Muscle of leg (tissue), 16 donors: ENCODE data around the gene LRRC45. TPM values are rescaled to one million over a fixed set of nuclear protein-coding genes. Genes with fewer than 3 reads are reported as not detected.
A peak's percentile ranks its signal among the peaks of the same experiment; 100 is the strongest.
"Not testable (repeated sequence)": the region's sequence is repeated elsewhere in the genome, so short reads cannot be mapped to it uniquely, and the experiment has no call there.

ENCODE experiments used
- DNase-seq: peaks from one replicate; pipeline ENCODE4 v3.0.0; 2013
- H3K27ac ChIP-seq: one replicate; pipeline ENCODE4 v1.5.1; 2013; ENCODE audit warnings: mild to moderate bottlenecking, low read length, control low read depth
- H3K27me3 ChIP-seq: one replicate; pipeline ENCODE4 v1.6.1; 2013; ENCODE audit warnings: low read length; ENCODE audit not compliant: control insufficient read depth, insufficient read depth
- H3K36me3 ChIP-seq: one replicate; pipeline ENCODE4 v1.6.1; 2013; ENCODE audit warnings: low read length; ENCODE audit not compliant: control insufficient read depth, insufficient read depth
- H3K4me1 ChIP-seq: one replicate; pipeline ENCODE4 v1.6.1; 2013; ENCODE audit warnings: low read length; ENCODE audit not compliant: control insufficient read depth, insufficient read depth
- H3K4me3 ChIP-seq: one replicate; pipeline ENCODE4 v1.5.1; 2013; ENCODE audit warnings: low read length, control low read depth
- H3K9me3 ChIP-seq: replicated peaks from 2 replicates; pipeline ENCODE4 v1.6.1; 2013; ENCODE audit warnings: low read depth, low read length; ENCODE audit not compliant: control insufficient read depth
- WGBS: methylation state at CpG from one replicate; pipeline ENCODE4 v1.1.5; 2013; ENCODE audit warnings: missing lambda C conversion rate; ENCODE audit not compliant: insufficient coverage; 5-methylcytosine and 5-hydroxymethylcytosine counted together
- long read RNA-seq, 11 donors: transcript quantifications; one replicate each; lab custom pipeline, GENCODE V29; 2026
- polyA plus RNA-seq, 8 donors: library from polyadenylated mRNA; unstranded; fragments of 120-200 nt; gene quantifications; one replicate each; pipeline versions ENCODE4 v1.2.1 to v1.2.3, GENCODE V29; 2013; ENCODE audit warnings: inconsistent platforms in 1 of 8, low replicate concordance in 1 of 8; ENCODE audit not compliant: insufficient read length in 8 of 8, insufficient read depth in 1 of 8
- total RNA-seq: library from RNA; stranded (reverse); fragments of 120-200 nt; gene quantifications from one replicate; pipeline ENCODE4 v1.2.4, GENCODE V29; 2013

The LRRC45 gene
- total RNA-seq (9.1 TPM), polyA plus RNA-seq (10 to 100 TPM in 4 of 8 donors, 1 to 10 TPM in 4; 8.4 to 12.3 (median 10.3) TPM)
- long read RNA-seq, donor 1, result 0 reads
- long read RNA-seq, donor 2, result 0 reads
- long read RNA-seq, donor 3, result 0 reads
- long read RNA-seq, donor 4, partial matches to known transcripts, result 0 of 2 reads
- long read RNA-seq, donor 4, other reads (novel, unspliced or antisense), result 0 of 2 reads
- long read RNA-seq, donor 5, partial matches to known transcripts, result 0 of 3 reads
- long read RNA-seq, donor 5, other reads (novel, unspliced or antisense), result 0 of 3 reads
- long read RNA-seq, donor 6, partial matches to known transcripts, result 0 of 2 reads
- long read RNA-seq, donor 6, other reads (novel, unspliced or antisense), result 0 of 2 reads
- long read RNA-seq, donor 7, partial matches to known transcripts, result 0 of 1 reads
- long read RNA-seq, donor 7, other reads (novel, unspliced or antisense), result 0 of 1 reads
- long read RNA-seq, donor 8, result 0 reads
- long read RNA-seq, donor 9, result 0 reads
- long read RNA-seq, donor 10, result 0 reads
- long read RNA-seq, donor 11, result 0 reads

GRCh38 chr17:82022981-82023446 lies at the start of gene LRRC45:
LRRC45 (plus strand) TSS chr17:82023305; CDS start chr17:82023644, 339 bp downstream.
- Histone ChIP-seq H3K27ac (peak within 1 kb of the TSS; percentile 57), H3K4me1 (peaks cover 37% of the 10 kb centered on the region), H3K4me3 (peak within 1 kb of the TSS; percentile 93), H3K27me3 (no peaks in the 10 kb centered on the region), H3K9me3 (no peaks in the 10 kb centered on the region), H3K36me3 (peaks cover 13% of the 10 kb centered on the region)
- peak; percentile 100 for DNase-seq
- 0% methylated on average over 42 of the region's 42 CpGs for whole genome bisulfite sequencing

- no peak for DNase-seq
- Histone ChIP-seq H3K36me3 (no peaks in the 10 kb centered on the region), H3K27ac (no peak overlapping the region), H3K27me3 (peaks cover 5% of the 10 kb centered on the region), H3K4me3 (no peak overlapping the region), H3K9me3 (peaks cover 3% of the 10 kb centered on the region), H3K4me1 (peaks cover 24% of the 10 kb centered on the region)
Measured at GRCh38 chr17:81973432-81973831, 49.7 kb upstream of the LRRC45 start.

- Histone ChIP-seq H3K36me3 (peaks cover 18% of the 10 kb centered on the region), H3K4me1 (peaks cover 19% of the 10 kb centered on the region), H3K4me3 (peak overlapping the region; percentile 82), H3K27me3 (peaks cover 4% of the 10 kb centered on the region), H3K9me3 (peaks cover 3% of the 10 kb centered on the region), H3K27ac (peak overlapping the region; percentile 75)
- 16% methylated on average over 20 of the region's 30 CpGs for WGBS
- no peak for DNase-seq
Measured at GRCh38 chr17:81976332-81977210, 46.5 kb upstream of the LRRC45 start.

- WGBS, result under 1% methylated on average over 76 of the region's 76 CpGs
- peaks cover 19% of the 10 kb centered on the region for H3K4me1 ChIP-seq
- H3K4me3 ChIP-seq, result peak within 1 kb of the TSS; percentile 82
- peaks cover 3% of the 10 kb centered on the region for H3K9me3 ChIP-seq
- DNase-seq, result peak; percentile 96
- H3K36me3 ChIP-seq, result peaks cover 18% of the 10 kb centered on the region
- peaks cover 4% of the 10 kb centered on the region for H3K27me3 ChIP-seq
- peak within 1 kb of the TSS; percentile 81 for H3K27ac ChIP-seq
Measured at GRCh38 chr17:81977211-81977808, 45.8 kb upstream of the LRRC45 start, which contains the start of gene ASPSCR1. ASPSCR1 (plus strand) TSS chr17:81977629; CDS start chr17:81977647, 18 bp downstream.

GRCh38 chr17:81978524-81979298 lies 44.4 kb upstream of the LRRC45 start:
- no peak overlapping the region for H3K27ac ChIP-seq
- H3K36me3 ChIP-seq, result peaks cover 23% of the 10 kb centered on the region
- 87% methylated on average over 25 of the region's 27 CpGs for WGBS
- H3K9me3 ChIP-seq, result no peaks in the 10 kb centered on the region
- no peak for DNase-seq
- peaks cover 19% of the 10 kb centered on the region for H3K4me1 ChIP-seq
- peaks cover 4% of the 10 kb centered on the region for H3K27me3 ChIP-seq
- peak overlapping the region; percentile 10 for H3K4me3 ChIP-seq

- peaks cover 19% of the 10 kb centered on the region for H3K4me1 ChIP-seq
- DNase-seq, result no peak
- H3K9me3 ChIP-seq, result no peaks in the 10 kb centered on the region
- H3K27me3 ChIP-seq, result peaks cover 4% of the 10 kb centered on the region
- H3K36me3 ChIP-seq, result peaks cover 37% of the 10 kb centered on the region
- H3K27ac ChIP-seq, result no peak overlapping the region
- WGBS, result 80% methylated on average over 2 of the region's 4 CpGs
- H3K4me3 ChIP-seq, result no peak overlapping the region
Measured at GRCh38 chr17:81980122-81980521, 43.0 kb upstream of the LRRC45 start.

GRCh38 chr17:81980707-81981343 lies 42.3 kb upstream of the LRRC45 start:
- H3K4me3 ChIP-seq, result no peak overlapping the region
- peaks cover 19% of the 10 kb centered on the region for H3K4me1 ChIP-seq
- no peaks in the 10 kb centered on the region for H3K9me3 ChIP-seq
- 95% methylated on average over 7 of the region's 9 CpGs for WGBS
- H3K27ac ChIP-seq, result no peak overlapping the region
- DNase-seq, result no peak
- H3K27me3 ChIP-seq, result peaks cover 4% of the 10 kb centered on the region
- H3K36me3 ChIP-seq, result peaks cover 44% of the 10 kb centered on the region

- H3K36me3 ChIP-seq, result peaks cover 51% of the 10 kb centered on the region
- H3K9me3 ChIP-seq, DNase-seq, H3K27ac ChIP-seq, H3K4me3 ChIP-seq, H3K27me3 ChIP-seq: not testable (repeated sequence)
- WGBS, result 99% methylated on average over 10 of the region's 12 CpGs
- peaks cover 14% of the 10 kb centered on the region for H3K4me1 ChIP-seq
Measured at GRCh38 chr17:81981511-81981910, 41.6 kb upstream of the LRRC45 start.
